Activated B cell treated with CpG ODN at 0.5 μM for 24 hours (primary cell): Measurements from ENCODE around the gene ZBTB8OS. TPM values are rescaled to one million over a fixed set of nuclear protein-coding genes. Genes with fewer than 3 reads are reported as not detected.

Experiments
- ATAC-seq: fragments of 200-7000 bp; cut with Tn5 transposase; one replicate; pipeline ENCODE4 v1.10.0; 2021; ENCODE audit warnings: low read depth, mild to moderate bottlenecking, moderate library complexity
- CTCF ChIA-PET: fragments of 350-600 bp; sonication (Branson Sonifier 250); formaldehyde crosslinking; loops from one replicate; lab custom pipeline; 2021; ENCODE audit warnings: antibody characterized with exemption; lab: Charles Lee
- POLR2A ChIA-PET: fragments of 350-600 bp; sonication (Branson Sonifier 250); formaldehyde crosslinking; loops from one replicate; lab custom pipeline; 2021; ENCODE audit warnings: antibody characterized with exemption; lab: Charles Lee
- DNase-seq: peaks from one replicate; pipeline ENCODE4 v3.0.0; 2022
- H3K27ac Mint-ChIP-seq: one replicate; pipeline ENCODE4 v1.8.0; 2020; ENCODE audit warnings: mixed read lengths
- H3K27me3 Mint-ChIP-seq: one replicate; pipeline ENCODE4 v1.8.0; 2021; ENCODE audit warnings: mixed read lengths
- H3K36me3 Mint-ChIP-seq: one replicate; pipeline ENCODE4 v1.8.0; 2021; ENCODE audit warnings: low read depth, mixed read lengths
- H3K4me1 Mint-ChIP-seq: one replicate; pipeline ENCODE4 v1.8.0; 2021; ENCODE audit warnings: mixed read lengths
- H3K4me3 Mint-ChIP-seq: one replicate; pipeline ENCODE4 v1.8.0; 2020; ENCODE audit warnings: mild to moderate bottlenecking, mixed read lengths
- H3K9me3 Mint-ChIP-seq: one replicate; pipeline ENCODE4 v1.8.0; 2020; ENCODE audit warnings: mixed read lengths
- intact Hi-C: fragments of 100-400 bp; cut with micrococcal nuclease; formaldehyde crosslinking; loops from one replicate; pipeline ENCODE4 v1.15.1; 2024
- total RNA-seq: library from RNA; stranded (reverse); gene quantifications from 2 replicates; pipeline ENCODE4 v1.2.3, GENCODE V29; 2022
- TF ChIP-seq, protein P1 (sequence below): fragments of 200-600 bp; IDR thresholded peaks from one replicate; pipeline ENCODE4 v1.8.0; 2022; ENCODE audit warnings: antibody characterized with exemption, mild to moderate bottlenecking

ZBTB8OS gene
- total RNA-seq, 1 donor from 2014 or later, result 65.3 TPM

DNA sequence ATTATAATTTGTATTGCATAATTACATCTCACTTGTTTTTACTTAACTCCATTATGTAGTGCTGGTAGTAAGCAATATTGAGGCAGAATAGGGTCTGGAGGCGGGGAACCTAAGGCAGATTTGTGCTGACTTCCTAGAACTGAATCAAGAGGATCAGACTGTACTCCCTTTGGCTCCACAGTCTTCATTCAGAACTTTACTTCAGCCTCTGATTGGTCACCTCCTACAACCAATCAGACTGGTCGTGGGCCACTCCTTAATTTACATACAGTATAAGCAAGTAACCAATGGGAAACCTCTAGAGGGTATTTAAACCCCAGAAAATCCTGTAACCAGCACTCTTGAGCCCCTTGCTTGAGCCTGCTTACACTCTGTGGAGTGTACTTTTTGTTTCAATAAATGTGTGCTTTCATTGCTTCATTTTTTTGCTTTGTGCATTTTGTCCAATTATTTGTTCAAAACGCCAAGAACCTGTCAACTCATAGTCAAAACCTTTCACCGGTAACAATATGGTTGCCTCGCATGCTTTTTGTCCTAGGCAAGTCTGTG, 31.6 kb downstream of the ZBTB8OS start:
- peaks cover 32% of the 10 kb centered on the region for H3K36me3 Mint-ChIP-seq
- H3K4me1 Mint-ChIP-seq, result peaks cover 10% of the 10 kb centered on the region
- no peak for DNase-seq
- H3K27ac Mint-ChIP-seq, result no peak overlapping the region
- ATAC-seq, result no peak
- intact Hi-C loops, result no loop called here
- no peaks in the 10 kb centered on the region for H3K9me3 Mint-ChIP-seq
- TF ChIP-seq, protein P1, sequence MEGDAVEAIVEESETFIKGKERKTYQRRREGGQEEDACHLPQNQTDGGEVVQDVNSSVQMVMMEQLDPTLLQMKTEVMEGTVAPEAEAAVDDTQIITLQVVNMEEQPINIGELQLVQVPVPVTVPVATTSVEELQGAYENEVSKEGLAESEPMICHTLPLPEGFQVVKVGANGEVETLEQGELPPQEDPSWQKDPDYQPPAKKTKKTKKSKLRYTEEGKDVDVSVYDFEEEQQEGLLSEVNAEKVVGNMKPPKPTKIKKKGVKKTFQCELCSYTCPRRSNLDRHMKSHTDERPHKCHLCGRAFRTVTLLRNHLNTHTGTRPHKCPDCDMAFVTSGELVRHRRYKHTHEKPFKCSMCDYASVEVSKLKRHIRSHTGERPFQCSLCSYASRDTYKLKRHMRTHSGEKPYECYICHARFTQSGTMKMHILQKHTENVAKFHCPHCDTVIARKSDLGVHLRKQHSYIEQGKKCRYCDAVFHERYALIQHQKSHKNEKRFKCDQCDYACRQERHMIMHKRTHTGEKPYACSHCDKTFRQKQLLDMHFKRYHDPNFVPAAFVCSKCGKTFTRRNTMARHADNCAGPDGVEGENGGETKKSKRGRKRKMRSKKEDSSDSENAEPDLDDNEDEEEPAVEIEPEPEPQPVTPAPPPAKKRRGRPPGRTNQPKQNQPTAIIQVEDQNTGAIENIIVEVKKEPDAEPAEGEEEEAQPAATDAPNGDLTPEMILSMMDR, result no peak
- H3K27me3 Mint-ChIP-seq, result no peaks in the 10 kb centered on the region
- ChIA-PET POLR2A (no interaction called here), CTCF (no interaction called here)
- no peak overlapping the region for H3K4me3 Mint-ChIP-seq

DNA sequence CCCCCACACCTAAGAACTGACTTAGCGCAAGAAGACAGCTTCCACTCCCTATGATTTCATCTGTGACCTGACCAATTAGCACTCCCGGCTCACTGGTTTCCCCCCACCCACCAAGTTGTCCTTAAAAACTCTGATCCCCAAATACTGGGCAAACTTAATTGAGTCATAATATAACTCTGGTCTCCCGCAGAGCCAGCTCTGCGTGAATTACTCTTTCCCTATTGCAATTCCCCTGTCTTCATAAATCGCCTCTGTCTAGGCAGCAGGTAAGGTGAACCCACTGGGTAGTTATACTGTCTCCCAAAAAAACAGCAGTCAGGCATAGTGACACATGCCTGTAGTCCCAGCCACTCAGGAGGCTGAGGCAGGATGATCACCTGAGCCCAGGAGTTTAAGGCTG, 36.9 kb downstream of the ZBTB8OS start:
- ChIA-PET CTCF (interaction anchor here (1.3 kb wide), 1 partner anchor 259 kb away, joined by 4 read pairs; no protein-coding TSS in a partner anchor), POLR2A (no interaction called here)
- H3K9me3 Mint-ChIP-seq, result no peaks in the 10 kb centered on the region
- ATAC-seq (no peak), DNase-seq (no peak)
- intact Hi-C loops, result no loop called here
- no peak overlapping the region for H3K27ac Mint-ChIP-seq
- no peaks in the 10 kb centered on the region for H3K27me3 Mint-ChIP-seq
- peaks cover 6% of the 10 kb centered on the region for H3K4me1 Mint-ChIP-seq
- H3K4me3 Mint-ChIP-seq, result no peak overlapping the region
- TF ChIP-seq, protein P1, result no peak
- peaks cover 3% of the 10 kb centered on the region for H3K36me3 Mint-ChIP-seq

DNA sequence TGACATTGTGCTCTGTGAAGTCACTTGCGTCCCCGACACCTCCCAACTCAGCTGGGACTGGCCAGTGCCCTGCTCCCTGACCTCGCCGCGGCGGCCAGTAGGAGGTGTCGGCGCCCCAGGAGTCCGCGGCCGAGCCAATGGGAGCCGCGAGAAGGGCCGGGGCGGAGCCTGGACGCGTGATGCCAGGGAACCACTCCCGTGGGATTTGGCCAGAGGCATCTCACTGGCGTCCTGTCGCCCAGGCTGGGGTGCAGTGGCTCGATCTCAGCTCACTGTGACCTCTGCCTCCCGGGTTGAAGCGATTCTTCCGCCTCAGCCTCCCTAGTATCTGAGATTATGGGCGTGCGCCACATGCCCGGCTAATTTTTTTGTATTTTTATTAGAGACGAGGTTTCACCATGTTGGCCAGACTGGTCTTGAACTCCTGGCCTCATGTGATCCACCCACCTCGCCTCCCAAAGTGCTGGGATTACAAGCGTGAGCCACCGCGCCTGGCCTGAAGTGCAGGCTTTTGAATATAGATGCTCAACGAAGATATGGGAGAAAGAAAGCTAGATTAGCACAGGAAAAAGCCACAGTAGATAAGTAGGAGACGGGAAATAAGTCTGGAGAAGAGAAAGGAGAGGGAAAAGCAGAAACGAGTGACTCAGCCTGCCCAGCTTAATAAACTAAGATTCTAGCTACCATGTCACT, 38.0 kb downstream of the ZBTB8OS start:
- Mint-ChIP-seq H3K36me3 (peaks cover 3% of the 10 kb centered on the region), H3K4me1 (peaks cover 6% of the 10 kb centered on the region), H3K9me3 (no peaks in the 10 kb centered on the region), H3K4me3 (peak overlapping the region; percentile 80), H3K27ac (no peak overlapping the region), H3K27me3 (no peaks in the 10 kb centered on the region)
- ChIA-PET POLR2A (interaction anchor here (0.6 kb wide), 1 partner anchor 92 kb away, joined by 8 read pairs; no protein-coding TSS in a partner anchor), CTCF (interaction anchor here (1.3 kb wide), 1 partner anchor 260 kb away, joined by 4 read pairs; no protein-coding TSS in a partner anchor)
- TF ChIP-seq, protein P1, result no peak
- intact Hi-C loops, result no loop called here
- peak; percentile 95 for ATAC-seq
- peak; percentile 55 for DNase-seq

DNA sequence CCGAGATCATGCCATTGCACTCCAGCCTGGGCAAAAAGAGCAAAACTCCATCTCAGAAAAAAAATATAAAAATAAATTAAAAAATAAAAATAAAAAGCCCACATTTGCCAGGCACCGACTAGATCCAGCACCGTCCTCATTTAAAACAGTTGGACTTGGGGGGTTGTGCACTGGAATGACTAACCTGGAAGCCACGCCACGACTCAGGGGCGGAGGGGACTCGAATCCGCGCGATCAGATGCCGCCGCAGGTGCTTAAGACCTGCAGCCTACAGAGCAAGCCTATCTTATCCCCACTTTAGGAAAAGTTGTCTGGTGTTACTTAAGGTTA, 38.5 kb downstream of the ZBTB8OS start:
- TF ChIP-seq, protein P1, result no peak
- Mint-ChIP-seq H3K27ac (no peak overlapping the region), H3K36me3 (peaks cover 3% of the 10 kb centered on the region), H3K4me1 (peaks cover 6% of the 10 kb centered on the region), H3K4me3 (peak overlapping the region; percentile 80), H3K27me3 (no peaks in the 10 kb centered on the region), H3K9me3 (no peaks in the 10 kb centered on the region)
- CTCF ChIA-PET, result no interaction called here
- peak; percentile 43 for ATAC-seq
- POLR2A ChIA-PET, result no interaction called here
- no peak for DNase-seq
- intact Hi-C loops, result no loop called here

DNA sequence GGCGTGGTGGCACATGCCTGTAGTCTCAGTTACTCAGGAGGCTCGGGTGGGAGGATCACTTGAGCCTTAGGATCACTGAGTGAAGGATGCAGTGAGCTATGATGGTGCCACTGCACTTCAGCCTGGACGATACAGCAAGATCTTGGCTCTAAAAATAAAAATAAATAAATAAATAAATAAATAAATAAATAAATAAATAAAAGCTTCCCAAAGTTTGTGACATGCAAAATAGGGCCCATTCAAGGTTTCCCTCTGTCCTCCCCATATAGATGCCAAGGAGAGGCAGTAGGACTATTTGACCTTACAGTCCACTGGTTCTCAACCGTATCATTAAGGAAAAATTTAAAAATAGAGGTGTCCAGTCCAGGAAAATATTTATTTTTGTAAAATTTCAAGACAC, 41.2 kb downstream of the ZBTB8OS start:
- Mint-ChIP-seq H3K27ac (no peak overlapping the region), H3K36me3 (no peaks in the 10 kb centered on the region), H3K4me1 (peaks cover 6% of the 10 kb centered on the region), H3K9me3 (no peaks in the 10 kb centered on the region), H3K27me3 (no peaks in the 10 kb centered on the region), H3K4me3 (no peak overlapping the region)
- intact Hi-C loops, result no loop called here
- ATAC-seq (no peak), DNase-seq (no peak)
- POLR2A ChIA-PET, result interaction anchor here (1.0 kb wide), 1 partner anchor 42 kb away, joined by 5 read pairs; the partner anchor contains the start of gene RBBP4
- TF ChIP-seq, protein P1, result no peak
- CTCF ChIA-PET, result no interaction called here
